CD1c-positive myeloid dendritic cell (primary cell): ENCODE data around the gene EZH2.

Source experiments
- DNase-seq: peaks from one replicate; pipeline ENCODE4 v3.0.0-alpha.2; 2016; ENCODE audit errors: extremely low spot score

Gene EZH2

GRCh38 chr7:148761499-148762278 is 122.4 kb downstream of the EZH2 start:
- DNase-seq = no peak
